Activated T-cell treated with anti-CD3 and anti-CD28 coated beads for 48 hours (primary cell): Measurements from ENCODE around the gene ASB6.

Experiments used
- DNase-seq: peaks from one replicate; pipeline ENCODE4 v3.0.0-alpha.2; 2020; ENCODE audit warnings: low read depth

Gene ASB6

DNA sequence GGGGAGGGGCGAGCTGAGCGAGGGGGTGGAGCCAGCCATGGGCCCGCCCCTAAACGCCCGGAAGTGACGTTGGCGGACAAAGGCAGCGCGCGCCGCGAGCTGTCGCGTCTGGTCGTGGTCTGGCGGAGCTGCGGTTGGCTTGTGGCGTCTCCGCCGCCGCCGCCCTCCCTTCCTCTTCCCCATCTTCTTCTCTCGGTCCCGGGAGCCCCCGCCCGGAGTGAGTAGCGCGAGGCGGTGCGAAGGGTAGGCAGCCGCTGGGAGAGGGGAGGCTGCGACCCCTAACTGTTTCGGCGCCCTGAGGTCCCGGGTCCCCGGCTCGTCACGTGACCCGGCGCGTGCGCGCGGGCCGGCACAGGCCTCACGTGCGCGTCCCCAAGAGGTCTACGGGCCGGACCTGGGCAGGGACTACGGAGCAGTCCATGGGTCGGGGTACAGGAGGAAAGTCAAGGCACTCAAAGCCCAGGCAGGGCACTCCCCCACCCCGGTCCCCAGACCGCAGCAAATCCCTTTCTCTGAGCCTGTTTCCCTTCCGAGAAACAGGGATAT, 15.8 kb downstream of the ASB6 start, which contains the start of gene NTMT1:
TSS of gene NTMT1 (plus strand) at position 85 of the 546 bp plus-strand sequence. CDS start 6,541 bp downstream, outside the sequence.
- peak; percentile 90 for DNase-seq

DNA sequence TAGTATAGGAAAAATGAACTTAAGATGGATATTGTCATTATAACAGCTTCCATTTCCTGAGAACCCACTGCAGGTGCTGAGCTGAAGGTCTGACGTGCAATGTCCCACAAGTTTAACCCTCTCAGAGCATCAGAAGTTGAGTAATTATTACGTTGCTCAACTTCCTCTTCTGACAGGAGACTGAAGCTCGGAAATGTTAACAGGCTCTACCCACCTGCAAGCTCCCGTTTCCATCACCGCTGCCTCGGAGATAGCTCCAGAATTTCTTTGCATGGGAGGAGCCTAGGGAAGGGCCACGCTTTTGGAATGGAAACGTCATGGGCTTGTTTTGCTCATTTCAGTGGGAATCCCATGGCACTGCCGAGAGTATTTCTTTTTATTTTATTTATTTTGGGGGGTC, 17.0 kb downstream of the ASB6 start:
- DNase-seq, result no peak

DNA sequence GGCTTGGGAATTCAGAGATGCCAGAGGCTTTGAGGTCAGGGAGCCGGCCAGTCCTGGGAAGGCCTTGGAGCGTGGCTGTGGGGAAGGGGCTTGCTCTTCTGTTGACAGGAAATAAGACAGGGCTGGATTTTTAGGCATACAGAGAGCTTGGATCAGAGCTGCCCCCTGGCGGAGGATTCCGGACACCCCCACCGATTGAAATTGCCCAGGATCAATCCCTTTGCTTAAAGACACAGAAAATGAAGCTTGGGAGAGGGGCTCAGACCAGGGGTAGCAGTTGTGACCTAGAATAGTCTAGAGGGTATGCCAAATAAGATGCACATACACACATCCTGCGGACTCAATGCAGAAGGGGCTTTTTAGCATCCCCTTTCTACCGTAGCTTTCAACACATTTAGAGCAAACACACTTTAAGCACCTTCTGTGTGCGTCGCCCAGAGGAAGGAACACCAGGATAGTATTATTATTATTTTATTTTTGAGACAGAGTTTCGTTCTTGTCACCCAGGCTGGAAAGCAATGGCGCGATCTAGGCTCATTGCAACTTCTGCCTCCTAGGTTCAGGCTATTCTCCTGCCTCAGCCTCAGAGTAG, 17.7 kb downstream of the ASB6 start:
- DNase-seq, result peak; percentile 69

DNA sequence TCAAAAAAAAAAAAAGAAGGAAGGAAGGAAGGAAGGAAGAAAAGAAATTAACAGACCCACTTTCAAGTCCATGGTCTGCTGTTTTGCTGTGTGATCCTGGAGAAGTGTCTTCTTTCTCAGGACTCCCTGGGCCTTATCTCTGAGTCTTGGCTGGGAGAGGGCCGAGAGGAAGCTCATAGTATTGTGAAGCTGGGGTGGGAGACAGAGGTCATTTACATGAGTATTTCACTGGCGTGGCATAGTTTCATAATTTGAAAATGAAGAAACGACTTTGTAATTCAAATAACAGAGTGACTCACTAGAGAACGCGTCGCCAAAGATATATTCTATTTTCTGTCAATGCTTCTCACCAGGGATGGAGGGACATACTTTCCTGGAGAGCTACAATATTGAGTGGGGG, 18.6 kb downstream of the ASB6 start:
- no peak for DNase-seq

DNA sequence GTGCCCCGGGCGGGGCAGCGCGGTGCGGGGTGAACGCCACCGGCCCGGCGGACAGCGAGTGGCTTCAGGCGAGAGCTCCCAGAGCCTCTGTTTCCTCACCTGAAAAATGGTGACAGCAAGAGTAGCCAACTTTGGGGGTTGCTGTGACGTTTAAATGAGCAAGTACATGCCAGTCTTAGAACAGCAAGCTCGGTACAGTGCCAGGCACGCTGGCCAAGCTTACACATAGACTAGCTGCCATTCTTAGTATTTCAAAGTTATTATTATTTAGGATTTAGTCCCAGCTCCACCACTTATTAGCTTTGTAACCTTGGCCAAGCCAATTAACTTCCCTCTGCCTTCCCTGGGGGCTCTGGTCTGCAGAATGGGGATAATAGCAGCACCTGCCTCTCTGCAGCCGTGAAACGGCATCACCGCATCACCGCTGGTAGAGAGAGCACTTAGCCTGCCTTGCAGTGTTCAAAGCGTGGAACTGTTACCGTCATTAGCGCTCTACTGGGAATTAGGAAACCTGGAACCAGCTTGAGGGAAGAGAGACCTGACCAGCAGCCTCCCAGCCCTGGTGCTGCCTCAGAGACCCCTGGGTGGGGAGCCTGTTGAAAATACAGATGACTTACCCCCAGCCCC, 21.2 kb downstream of the ASB6 start, which contains the start of gene C9orf50:
TSS of gene C9orf50 (minus strand) at position 433 of the 627 bp plus-strand sequence. CDS start 527 bp downstream, outside the sequence.
- no peak for DNase-seq

DNA sequence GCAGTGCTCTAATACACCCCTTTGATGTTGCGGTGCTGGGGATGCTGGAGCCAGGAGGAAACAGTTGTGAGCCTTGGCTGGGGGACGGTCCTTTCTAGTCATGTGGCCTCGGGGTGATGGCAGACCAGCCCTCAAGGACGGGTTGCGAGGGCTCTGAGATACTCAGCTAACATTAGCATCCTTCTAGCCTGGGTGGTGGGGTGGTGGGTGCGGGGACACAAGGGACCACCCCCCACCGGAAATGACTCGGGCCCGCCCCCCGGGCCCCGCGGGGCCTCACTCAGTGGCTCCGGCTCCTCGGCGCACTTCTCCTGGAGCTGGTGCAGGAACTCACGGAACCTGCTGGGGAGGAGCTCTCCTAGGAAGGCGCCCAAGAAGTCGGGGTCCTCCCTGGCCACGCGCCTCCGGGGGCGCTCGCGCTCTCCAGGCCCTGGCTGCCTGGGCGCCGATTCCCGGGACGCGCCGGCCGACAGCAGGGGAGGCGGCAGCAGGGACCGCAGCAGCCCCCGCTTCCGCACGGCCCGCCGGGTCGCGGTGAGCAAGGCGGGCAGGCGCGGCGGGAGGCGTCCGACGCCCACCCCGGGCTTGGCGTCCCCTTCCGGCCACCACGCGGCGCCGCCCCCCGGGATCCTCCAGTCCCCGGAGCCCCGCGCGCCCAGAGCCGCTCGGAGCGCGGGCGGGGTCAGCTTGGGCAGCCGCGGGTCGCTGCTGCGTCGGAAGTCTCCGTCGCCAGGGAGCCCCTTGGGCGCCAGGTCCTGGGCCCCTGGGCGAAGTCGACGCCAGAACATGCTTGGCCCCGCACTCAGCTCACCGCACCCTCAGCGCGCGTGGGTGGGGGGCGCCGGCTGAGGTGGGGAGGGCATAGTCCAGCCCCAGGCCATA, 21.9 kb downstream of the ASB6 start:
- DNase-seq, result no peak

DNA sequence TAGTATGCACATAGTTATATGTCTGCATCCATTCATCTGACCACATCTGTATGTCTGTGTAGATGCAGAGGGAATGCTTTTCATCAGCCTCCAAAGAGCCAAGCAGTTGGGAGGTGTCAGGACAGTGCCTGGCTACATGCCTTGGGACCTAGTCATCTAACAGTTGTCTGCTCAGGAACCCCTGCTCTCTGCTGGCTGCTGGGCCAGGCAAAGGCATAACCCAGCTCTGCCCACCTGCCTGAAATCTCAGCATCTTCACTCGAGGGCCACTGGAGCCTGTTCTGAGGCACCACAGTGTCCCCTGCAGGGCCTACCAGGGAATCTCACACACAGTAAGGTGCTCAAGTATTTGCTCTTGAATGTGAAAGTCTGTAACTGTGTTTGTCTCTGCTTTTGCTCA, 24.8 kb downstream of the ASB6 start:
- no peak for DNase-seq

DNA sequence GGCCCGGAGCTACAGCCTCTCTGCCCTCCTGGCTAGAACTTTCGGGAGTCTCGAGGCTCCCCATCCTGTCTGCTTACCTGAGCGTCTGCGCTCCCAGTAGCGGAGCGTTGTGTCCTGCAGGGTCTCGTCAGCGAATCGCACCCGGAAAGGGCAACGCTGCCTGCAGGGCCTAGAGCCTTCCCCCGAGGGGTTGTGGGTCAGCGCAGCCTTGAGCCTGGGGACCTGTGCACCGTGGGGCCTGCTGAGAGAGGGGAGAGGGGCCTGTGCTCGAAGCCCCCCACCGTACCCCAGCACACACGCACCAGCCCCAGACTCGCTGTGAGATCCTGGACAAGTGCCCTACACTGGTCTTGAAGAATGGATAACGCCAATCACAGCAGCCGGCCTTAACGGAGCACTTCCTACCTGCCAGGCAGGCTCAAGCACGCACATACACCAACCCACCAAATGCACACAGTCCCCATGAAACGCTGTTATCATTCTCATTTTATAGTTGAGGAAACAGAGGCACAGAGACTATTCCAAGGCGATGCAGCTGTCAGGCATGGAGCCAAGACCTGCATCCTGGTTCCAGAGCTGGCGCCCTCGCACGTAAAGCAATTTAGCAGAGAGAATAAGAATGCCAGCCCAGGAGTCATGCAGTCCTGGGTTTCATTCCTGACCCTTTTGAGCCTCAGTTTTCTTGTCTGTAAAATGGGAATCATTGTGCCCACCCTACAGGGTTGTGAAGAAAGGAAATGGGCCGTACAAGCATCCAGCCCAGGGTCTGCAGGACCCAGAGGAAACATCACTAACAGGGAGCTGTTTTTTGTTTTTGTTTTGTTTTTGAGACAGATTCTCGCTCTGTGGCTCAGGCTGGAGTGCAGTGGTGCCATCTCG, 26.3 kb downstream of the ASB6 start:
- no peak for DNase-seq

DNA sequence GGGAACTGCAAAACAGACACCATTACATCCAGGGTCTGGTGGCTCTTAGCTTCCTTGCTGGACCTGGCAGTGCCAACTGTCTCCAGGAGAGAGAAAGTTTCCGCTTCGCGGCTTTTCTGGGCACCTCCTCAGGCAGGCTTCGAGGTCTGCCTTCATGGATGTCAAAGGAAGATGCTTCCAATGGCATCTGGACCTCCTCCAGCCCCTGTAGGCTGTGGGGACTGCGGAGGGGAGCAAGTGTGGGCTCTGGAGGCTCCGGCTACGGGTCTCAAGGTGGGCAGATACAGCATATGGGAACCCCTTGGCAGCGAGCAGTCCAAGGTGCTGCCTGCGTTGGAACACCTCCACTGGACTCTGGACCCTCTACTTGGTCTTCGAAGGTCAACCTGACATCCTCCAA, 27.0 kb downstream of the ASB6 start:
- DNase-seq, result no peak

DNA sequence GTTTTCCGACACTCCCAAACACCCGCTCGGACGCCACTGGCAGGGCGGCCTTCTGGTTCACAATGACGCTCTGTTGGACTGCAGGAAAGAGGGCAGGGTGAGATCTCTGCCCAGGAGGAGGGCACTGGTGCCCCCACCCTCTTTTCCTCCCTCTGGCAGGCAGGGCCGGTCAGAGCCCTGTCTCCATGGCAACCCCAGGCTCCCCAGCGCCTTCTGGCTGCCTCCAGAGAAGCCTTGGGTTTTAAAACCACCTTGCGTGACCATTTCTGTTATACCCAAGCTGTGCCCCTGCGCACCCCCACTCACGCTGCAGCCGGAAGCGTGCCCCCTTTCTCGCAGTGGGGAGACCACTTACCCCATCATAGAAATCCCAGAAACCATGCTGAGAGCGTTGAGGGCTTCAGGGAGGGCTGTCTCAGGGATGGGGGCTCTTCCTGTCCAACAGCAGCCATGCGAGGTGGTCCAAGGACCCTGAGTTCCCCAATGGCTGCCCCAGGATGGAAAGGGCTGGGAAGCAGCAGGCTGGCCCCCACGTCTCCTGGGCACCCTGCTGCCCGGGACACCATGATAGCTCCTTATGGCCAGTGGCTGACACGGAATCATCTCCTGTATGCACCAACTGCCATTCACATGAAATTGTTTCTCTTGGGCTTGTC, 28.3 kb downstream of the ASB6 start:
- no peak for DNase-seq

DNA sequence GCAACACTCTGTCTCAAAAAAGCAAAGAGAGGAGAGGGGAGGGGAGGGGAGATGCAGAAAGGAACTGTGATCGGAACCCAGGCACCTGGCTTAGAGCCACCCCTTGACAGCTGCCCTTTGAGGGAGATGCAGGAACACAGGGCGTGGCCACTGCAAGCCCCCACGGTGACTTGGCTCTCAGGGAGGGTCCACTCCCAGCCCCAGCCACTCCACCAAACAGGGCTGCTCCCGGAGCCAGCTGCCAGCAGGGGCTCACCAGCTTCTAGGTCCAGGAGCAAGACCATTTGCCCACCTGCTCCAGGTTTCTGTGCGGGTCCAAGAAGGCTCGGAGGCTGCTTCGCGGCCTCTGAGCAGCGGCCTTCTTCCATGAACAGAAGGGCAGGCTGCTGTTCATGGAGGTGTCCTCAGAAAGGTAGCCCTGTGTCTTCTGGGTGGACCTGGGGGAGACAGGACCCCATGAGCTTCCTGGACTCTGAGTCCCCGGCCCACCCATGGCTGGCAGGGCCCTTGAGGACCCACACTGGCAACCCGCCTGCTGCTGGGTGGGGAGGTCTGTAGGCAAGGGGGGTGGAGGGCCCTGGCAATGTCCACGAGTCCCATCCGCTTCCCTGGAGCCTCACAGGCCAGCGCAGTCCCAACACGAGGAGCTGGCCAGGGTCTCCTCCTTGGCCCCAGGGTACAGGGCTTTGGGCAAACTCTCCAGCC, 29.0 kb downstream of the ASB6 start:
- DNase-seq, result no peak

DNA sequence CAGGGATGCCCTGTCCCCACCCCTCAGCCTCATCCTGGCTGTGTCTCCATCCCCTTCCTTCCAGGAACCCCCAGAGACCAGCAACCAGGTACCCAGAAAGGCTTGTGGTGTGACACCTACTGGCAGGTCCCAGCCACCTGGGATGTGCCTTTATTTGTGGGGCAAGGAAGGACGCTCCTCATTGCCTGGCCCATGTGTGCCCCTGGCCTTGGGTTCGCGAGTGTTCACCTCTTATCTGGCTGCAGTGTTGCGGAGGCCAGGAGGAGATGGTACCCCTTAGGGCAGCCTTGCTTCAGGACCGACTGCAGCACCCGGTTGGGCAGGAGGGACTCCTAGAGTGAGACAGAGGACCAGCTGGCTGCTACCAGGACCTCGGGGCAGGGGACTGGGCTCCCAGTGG, 29.8 kb downstream of the ASB6 start:
- DNase-seq, result no peak

DNA sequence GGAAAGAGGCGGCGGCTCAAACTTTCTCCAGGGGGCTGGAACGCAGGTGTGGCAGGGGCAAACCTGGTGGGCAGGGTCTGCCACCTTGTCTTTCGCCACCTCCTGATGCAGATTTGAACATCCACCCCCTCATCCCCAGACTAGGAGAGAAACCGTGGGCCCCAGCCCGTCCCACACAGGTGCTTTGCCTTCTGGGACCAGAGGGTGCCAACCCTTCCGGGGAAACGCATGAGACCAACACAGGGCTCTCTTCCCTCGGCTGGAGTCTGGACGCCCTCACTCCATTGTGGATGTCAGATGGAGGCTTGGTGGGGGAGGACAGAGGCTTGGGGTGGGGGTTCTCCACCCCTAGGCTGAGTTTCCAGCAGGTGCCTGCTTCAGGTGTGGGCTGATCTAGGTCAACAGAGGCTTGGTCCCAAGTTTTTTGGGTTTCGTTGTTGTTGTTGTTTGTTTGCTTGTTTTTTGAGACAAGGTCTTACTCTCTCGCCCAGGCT, 30.6 kb downstream of the ASB6 start:
- no peak for DNase-seq

DNA sequence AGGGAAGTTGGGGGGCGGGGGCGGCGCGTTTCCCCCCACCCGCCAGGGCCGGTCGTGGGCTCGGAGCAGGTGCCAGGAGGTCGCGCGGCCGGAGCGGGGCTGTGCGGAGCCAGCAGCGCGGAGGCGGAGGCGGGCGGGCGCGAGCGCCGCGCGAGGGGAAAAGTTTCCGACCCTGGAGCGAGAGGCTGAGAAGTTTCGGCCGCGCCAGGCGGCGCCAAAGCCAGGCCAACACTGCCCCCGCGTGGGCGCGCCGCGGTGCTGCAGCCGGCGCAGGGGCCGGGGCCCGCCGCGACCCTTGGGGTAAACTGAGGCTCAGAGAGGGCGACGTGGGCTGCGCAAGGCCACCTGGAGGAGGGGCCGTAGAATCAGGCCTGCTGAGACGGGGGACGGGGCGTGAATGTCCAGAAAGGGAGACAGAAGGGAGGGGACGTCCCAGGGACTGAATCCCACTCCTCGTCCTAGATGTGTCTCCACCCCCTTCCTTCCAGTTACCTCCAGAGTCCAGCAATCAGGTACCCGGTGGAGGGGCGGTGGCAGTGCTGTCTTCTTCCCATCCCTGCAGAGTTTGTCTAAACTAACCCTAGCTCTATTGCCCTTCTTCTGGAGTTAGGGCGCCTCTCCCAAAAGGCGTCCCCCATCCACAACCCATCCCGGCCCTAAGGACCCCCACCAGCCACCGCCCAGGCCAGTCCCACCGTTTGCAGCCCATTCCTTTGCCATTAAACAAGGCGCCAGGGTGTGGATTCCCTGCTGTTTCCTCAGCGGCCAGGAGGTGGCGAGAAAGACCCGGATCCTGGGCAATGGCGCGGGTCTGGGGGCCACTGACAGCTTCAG, 31.3 kb downstream of the ASB6 start:
- peak; percentile 68 for DNase-seq

DNA sequence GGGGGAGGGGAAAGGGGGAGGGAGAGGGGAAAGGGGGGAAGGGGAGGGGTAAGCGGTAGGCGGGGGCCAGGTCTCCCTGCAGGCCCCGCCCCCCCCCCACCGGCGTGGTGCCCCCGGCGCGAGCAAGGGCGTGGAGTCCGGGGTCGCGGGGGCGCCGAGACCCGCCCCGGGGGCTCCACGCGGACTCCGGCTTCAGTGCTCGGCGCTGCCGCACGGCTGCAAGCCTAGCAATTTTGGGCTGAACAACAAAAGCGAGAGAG, 31.8 kb downstream of the ASB6 start:
- no peak for DNase-seq

DNA sequence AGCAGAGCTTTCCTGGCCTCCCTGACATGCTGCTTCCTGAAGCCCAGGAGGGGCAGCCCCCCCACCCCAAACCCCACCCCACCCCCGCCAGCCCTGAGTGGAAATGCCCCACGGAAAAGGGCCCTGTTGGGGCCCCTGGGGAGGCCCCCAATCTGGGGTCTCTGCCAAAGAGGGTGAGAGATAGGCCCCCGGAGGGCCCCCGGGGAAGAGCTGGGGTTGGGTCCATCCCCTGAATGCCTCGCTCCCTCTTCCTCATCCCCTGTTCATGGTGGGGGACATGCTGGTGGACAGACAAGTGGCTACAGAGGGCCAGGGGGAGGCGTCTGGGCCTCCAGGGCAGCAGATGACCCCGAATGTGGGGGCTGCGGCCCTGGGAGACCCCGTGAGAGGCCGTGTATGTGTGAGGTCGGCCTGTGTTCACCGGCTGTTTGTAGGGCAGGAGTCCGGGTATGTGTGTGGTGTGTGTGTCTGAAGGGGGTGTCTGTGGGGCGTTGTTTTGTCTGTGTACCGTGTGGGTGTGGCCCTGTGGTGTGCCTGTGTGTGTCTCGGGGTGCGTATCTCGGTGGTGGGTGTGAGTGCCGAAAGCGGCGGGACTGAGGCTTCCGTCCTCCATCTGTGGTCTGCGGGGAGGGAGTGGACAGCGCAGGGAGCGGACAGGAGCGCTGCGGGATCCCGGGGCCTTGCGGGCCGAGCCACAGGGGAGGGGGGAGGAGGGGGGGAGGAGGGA, 32.3 kb downstream of the ASB6 start:
- DNase-seq, result no peak

DNA sequence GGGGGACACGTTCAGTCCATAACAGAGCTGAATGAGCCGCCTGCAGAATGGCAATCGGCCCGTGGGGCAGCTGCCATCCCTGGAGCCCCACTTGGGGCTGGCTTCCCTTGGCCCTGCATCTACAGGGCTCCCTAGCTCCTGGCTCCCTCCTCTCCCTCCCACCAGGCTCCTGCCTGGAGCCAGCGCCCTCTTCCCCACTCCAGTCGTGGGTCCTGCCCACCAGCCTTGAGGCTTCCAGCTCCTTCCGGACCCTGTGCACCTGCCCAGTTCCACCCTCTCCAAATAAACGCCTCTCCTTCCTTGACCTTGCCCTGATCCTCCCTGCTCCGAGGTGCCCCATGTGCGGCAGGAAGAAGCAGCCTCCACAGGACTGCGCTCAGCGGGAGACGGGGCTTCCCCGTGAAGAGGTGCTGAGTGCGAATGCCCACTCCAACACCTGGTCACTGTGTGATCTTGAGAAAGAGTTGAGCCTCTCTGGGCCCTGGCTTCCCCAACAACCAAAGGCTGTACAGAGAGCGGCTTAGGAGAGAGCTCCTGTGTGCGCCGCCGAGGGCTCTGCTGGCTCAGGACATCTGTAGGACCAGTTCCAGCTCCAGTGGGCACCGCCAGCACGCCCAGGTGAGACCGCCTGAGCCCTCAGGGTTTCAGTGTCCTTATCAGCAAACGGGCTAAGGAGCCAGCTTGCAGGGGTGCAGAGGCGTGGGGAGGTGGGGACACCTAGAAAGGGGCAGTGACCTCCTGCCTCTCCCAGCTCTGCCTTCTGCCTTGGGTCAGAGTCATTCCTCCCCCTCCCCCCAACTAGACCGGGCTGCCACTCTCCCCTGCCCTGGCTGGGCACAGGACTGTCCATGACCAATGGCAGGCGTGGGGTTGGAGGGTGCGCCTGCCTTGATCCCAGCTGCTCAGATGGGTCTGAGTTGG, 33.1 kb downstream of the ASB6 start:
- DNase-seq, result no peak

DNA sequence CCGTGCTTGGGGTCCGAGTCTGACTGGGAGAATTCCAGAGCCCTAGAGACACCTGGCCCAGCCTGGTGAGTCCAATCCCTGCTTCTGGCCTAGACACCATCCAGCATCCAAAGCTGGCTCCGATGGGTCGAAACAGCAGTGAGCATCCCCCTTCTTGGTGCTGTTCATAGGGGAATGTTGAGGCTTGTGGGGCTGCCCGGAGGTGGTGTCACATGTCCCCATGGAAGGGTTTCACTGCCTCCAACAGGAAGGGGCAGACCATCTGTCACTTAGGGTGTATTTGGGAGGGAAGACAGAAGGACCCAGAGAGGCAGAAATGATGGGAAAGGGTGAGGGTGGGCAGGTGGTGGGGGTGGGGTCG, 34.9 kb downstream of the ASB6 start:
- DNase-seq, result no peak
